Fibroblast of lung (primary cell): ENCODE measurements around the gene PAM. TPM values are rescaled to one million over a fixed set of nuclear protein-coding genes. Genes with fewer than 3 reads are reported as not detected.

ENCODE experiments used
- DNase-seq, 2 donors: peaks; one replicate each; pipeline versions ENCODE4 v3.0.0 to v3.0.0-alpha.2; 2010; ENCODE audit warnings: low read depth in 2 of 2
- H2AFZ ChIP-seq: 2 replicates; pipeline ENCODE4 v1.5.1; 2012; ENCODE audit warnings: low read length, control low read depth, inconsistent platforms
- H3K27ac ChIP-seq: 2 replicates; pipeline ENCODE4 v1.5.1; 2011; ENCODE audit warnings: low read length, control low read depth; ENCODE audit not compliant: insufficient read depth
- H3K27me3 ChIP-seq: 2 replicates; pipeline ENCODE4 v1.5.1; 2011; ENCODE audit warnings: mild to moderate bottlenecking, low read length; ENCODE audit not compliant: control insufficient read depth, insufficient read depth
- H3K36me3 ChIP-seq: 2 replicates; pipeline ENCODE4 v1.5.1; 2011; ENCODE audit warnings: low read length; ENCODE audit not compliant: control insufficient read depth, insufficient read depth
- H3K4me1 ChIP-seq: 2 replicates; pipeline ENCODE4 v1.5.1; 2011; ENCODE audit warnings: low read length; ENCODE audit not compliant: control insufficient read depth, insufficient read depth; ENCODE audit errors: extremely low read depth
- H3K4me2 ChIP-seq: 2 replicates; pipeline ENCODE4 v1.5.1; 2011; ENCODE audit warnings: low read length, control low read depth; ENCODE audit not compliant: insufficient read depth; ENCODE audit errors: extremely low read depth
- H3K4me3 ChIP-seq, 4 experiments: fragments of 200-600 bp in 1 of 4; sonication (generic) in 1 of 4; replicated peaks in 1 of 4; 2 replicates each; pipeline ENCODE4 v1.5.1; 2011 to 2016; ENCODE audit warnings: low read length in 4 of 4, low read depth in 3 of 4, mild to moderate bottlenecking in 3 of 4, control low read depth in 2 of 4, inconsistent platforms in 1 of 4, mixed read lengths in 1 of 4; ENCODE audit not compliant: insufficient read depth in 1 of 4; ENCODE audit errors: control extremely low read depth in 1 of 4
- H3K79me2 ChIP-seq: 2 replicates; pipeline ENCODE4 v1.5.1; 2012; ENCODE audit warnings: mild to moderate bottlenecking, low read length, inconsistent platforms; ENCODE audit not compliant: control insufficient read depth, insufficient read depth
- H3K9ac ChIP-seq: 2 replicates; pipeline ENCODE4 v1.5.1; 2011; ENCODE audit warnings: mild to moderate bottlenecking, low read length, control low read depth; ENCODE audit not compliant: insufficient read depth
- H3K9me3 ChIP-seq: 2 replicates; pipeline ENCODE4 v1.5.1; 2012; ENCODE audit warnings: low read depth, low read length; ENCODE audit not compliant: control insufficient read depth, insufficient read depth
- H4K20me1 ChIP-seq: 2 replicates; pipeline ENCODE4 v1.5.1; 2011; ENCODE audit warnings: low read length; ENCODE audit not compliant: control insufficient read depth, insufficient read depth; ENCODE audit errors: extremely low read depth
- EZH2 ChIP-seq: IDR thresholded peaks from 2 replicates; pipeline ENCODE4 v1.5.1; 2012; ENCODE audit warnings: low read length, control low read depth, mild to moderate bottlenecking; ENCODE audit errors: missing control alignments
- polyA plus RNA-seq, 2 donors: library from polyadenylated mRNA; depleted of rRNA in 1 of 2; stranded (reverse) in 1 of 2; unstranded in 1 of 2; fragments of >200 nt; gene quantifications; 2 replicates each; pipeline ENCODE4 v1.2.1, GENCODE V29; 2011 to 2012; ENCODE audit warnings: missing spikeins in 1 of 2
- total RNA-seq: library from RNA; depleted of rRNA; stranded (reverse); fragments of >200 nt; gene quantifications from 2 replicates; pipeline ENCODE4 v1.2.1, GENCODE V29; 2014
- TF ChIP-seq, protein P1 (sequence below), 2 donors: IDR thresholded peaks in 1 of 2; conservative IDR thresholded peaks in 1 of 2; 1 replicate in 1 of 2; 2 replicates in 1 of 2; pipeline ENCODE4 v1.5.1; 2011 to 2012; ENCODE audit warnings: low read length in 2 of 2, control low read depth in 1 of 2, inconsistent platforms in 1 of 2, low read depth in 1 of 2, mild to moderate bottlenecking in 1 of 2

PAM gene
- total and polyA plus RNA-seq, 2 donors (not counting 1 experiment from before 2014, with no cell fraction given): 404 to 405 TPM

DNA sequence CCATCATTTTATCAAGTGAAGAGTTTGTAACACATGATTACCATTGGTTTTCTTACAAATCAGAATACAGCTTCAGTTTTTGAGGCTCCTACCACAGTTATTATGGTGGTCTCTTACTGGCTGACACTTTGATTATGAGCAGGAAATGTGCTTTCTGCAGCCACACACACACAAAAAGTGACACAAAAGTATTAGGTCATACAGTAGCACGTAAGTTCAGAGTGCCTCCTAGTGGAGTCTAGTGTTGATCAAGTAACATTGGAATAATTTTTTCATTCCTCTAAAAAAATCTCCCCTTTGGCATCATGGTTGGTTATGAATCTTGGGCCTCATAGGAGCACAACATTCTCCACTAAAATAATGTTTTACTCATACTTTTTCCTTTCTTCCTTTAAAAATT lies 37.6 kb downstream of the PAM start:
- Histone ChIP-seq H3K9me3 (no peaks in the 10 kb centered on the region), H3K27ac (no peak overlapping the region), H3K4me2 (no peak overlapping the region), H4K20me1 (no peaks in the 10 kb centered on the region), H3K79me2 (no peaks in the 10 kb centered on the region), H3K4me1 (no peaks in the 10 kb centered on the region), H3K9ac (no peak overlapping the region), H3K27me3 (no peaks in the 10 kb centered on the region), H3K4me3 (no peak overlapping the region), H3K36me3 (no peaks in the 10 kb centered on the region), H2AFZ (no peak overlapping the region)
- DNase-seq: peak; percentile 22 to 43
- TF ChIP-seq, protein P1, sequence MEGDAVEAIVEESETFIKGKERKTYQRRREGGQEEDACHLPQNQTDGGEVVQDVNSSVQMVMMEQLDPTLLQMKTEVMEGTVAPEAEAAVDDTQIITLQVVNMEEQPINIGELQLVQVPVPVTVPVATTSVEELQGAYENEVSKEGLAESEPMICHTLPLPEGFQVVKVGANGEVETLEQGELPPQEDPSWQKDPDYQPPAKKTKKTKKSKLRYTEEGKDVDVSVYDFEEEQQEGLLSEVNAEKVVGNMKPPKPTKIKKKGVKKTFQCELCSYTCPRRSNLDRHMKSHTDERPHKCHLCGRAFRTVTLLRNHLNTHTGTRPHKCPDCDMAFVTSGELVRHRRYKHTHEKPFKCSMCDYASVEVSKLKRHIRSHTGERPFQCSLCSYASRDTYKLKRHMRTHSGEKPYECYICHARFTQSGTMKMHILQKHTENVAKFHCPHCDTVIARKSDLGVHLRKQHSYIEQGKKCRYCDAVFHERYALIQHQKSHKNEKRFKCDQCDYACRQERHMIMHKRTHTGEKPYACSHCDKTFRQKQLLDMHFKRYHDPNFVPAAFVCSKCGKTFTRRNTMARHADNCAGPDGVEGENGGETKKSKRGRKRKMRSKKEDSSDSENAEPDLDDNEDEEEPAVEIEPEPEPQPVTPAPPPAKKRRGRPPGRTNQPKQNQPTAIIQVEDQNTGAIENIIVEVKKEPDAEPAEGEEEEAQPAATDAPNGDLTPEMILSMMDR (conservative IDR thresholded peaks at IDR 0.05 in 1 of 2, IDR thresholded peaks at IDR 0.05 in 1 of 2; ENCODE audit: low read depth in 1 of 2, low read length in 2 of 2): peak; percentile 29 to 35
- TF ChIP-seq EZH2: no peak

DNA sequence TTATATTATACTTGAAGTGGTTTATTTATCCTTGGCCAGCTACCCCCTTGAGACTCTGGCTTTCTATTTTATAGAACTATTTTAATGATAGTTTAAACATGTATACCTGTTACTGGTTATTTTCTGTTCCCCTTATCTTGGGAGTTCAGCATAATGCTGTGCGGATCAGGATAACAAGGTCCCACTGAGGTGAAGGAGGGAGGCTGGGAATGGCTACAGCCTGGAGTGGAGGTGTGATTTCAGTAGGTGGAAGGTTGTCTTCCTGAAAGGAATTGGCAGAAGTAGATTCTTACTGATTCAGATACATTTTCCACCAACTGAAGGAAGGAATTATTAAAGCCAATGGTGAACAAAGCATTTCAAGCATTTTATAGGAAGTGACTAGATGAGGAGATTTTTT lies 38.9 kb downstream of the PAM start:
- Histone ChIP-seq H3K36me3 (no peaks in the 10 kb centered on the region), H3K4me1 (no peaks in the 10 kb centered on the region), H3K9ac (no peak overlapping the region), H3K79me2 (no peaks in the 10 kb centered on the region), H3K4me3 (no peak overlapping the region), H3K27me3 (no peaks in the 10 kb centered on the region), H2AFZ (no peak overlapping the region), H3K4me2 (no peak overlapping the region), H3K9me3 (no peaks in the 10 kb centered on the region), H3K27ac (no peak overlapping the region), H4K20me1 (no peaks in the 10 kb centered on the region)
- TF ChIP-seq, protein P1 (conservative IDR thresholded peaks at IDR 0.05 in 1 of 2, IDR thresholded peaks at IDR 0.05 in 1 of 2; ENCODE audit: low read depth in 1 of 2, low read length in 2 of 2): no peak
- no peak for TF ChIP-seq EZH2
- no peak for DNase-seq

GRCh38 chr5:102794677-102795331 lies 39.7 kb downstream of the PAM start:
- no peaks in the 10 kb centered on the region for H3K27me3 ChIP-seq
- no peaks in the 10 kb centered on the region for H3K9me3 ChIP-seq
- no peaks in the 10 kb centered on the region for H4K20me1 ChIP-seq
- peak overlapping the region; percentile 66 for H3K4me2 ChIP-seq
- no peaks in the 10 kb centered on the region for H3K4me1 ChIP-seq
- no peak overlapping the region for H3K27ac ChIP-seq
- DNase-seq: no peak
- H3K9ac ChIP-seq: no peak overlapping the region
- no peaks in the 10 kb centered on the region for H3K79me2 ChIP-seq
- no peak overlapping the region for H2AFZ ChIP-seq
- TF ChIP-seq, protein P1 (conservative IDR thresholded peaks at IDR 0.05 in 1 of 2, IDR thresholded peaks at IDR 0.05 in 1 of 2; ENCODE audit: low read depth in 1 of 2, low read length in 2 of 2): no peak
- TF ChIP-seq EZH2: no peak
- peak overlapping the region in 1 of 4 experiments; percentile 9 for H3K4me3 ChIP-seq
- no peaks in the 10 kb centered on the region for H3K36me3 ChIP-seq
